Stimulated activated CD4-positive, alpha-beta T cell treated with anti-CD3 and anti-CD28 coated beads, Interleukin-15, amount 100 ng/mL, for 1 hour (primary cell): ENCODE data around the gene CBL.

ENCODE experiments used
- DNase-seq, 2 donors: peaks; one replicate each; pipeline ENCODE4 v3.0.0-alpha.2; 2020; ENCODE audit warnings: low read depth in 1 of 2, low spot score in 1 of 2

Gene CBL

GRCh38 chr11:119343726-119344125 is 137.6 kb downstream of the CBL start:
- no peak for DNase-seq

GRCh38 chr11:119344291-119345010 is 138.3 kb downstream of the CBL start:
- DNase-seq: no peak

GRCh38 chr11:119345685-119346084 is 139.5 kb downstream of the CBL start:
- DNase-seq: no peak

GRCh38 chr11:119346605-119347004 is 140.5 kb downstream of the CBL start, which contains the start of gene MFRP:
MFRP (minus strand) TSS chr11:119346705; CDS start chr11:119346513, 192 bp downstream.
- DNase-seq: no peak

GRCh38 chr11:119347242-119347641 is 141.1 kb downstream of the CBL start:
- DNase-seq: no peak

GRCh38 chr11:119347940-119348605 is 141.9 kb downstream of the CBL start:
- no peak for DNase-seq

GRCh38 chr11:119350302-119350701 is 144.2 kb downstream of the CBL start:
- no peak for DNase-seq

GRCh38 chr11:119351232-119351631 is 145.1 kb downstream of the CBL start:
- no peak for DNase-seq

GRCh38 chr11:119352857-119353260 is 146.7 kb downstream of the CBL start:
- no peak for DNase-seq

- no peak for DNase-seq
Observed at GRCh38 chr11:119355091-119355843, 149.1 kb downstream of the CBL start.

GRCh38 chr11:119356349-119357031 is 150.4 kb downstream of the CBL start:
- DNase-seq: peak; percentile 42 to 56

GRCh38 chr11:119357074-119357473 is 150.9 kb downstream of the CBL start:
- DNase-seq: no peak
